Activated CD4-positive, alpha-beta T cell treated with anti-CD3 and anti-CD28 coated beads, Interleukin-2, amount 50 U/mL, for 16 hours (primary cell): ENCODE measurements around the gene ST7.

Experiments
- DNase-seq: peaks from one replicate; pipeline ENCODE4 v3.0.0-alpha.2; 2020

ST7 gene

GRCh38 chr7:117200786-117201458 lies 247.6 kb downstream of the ST7 start:
- DNase-seq: no peak

GRCh38 chr7:117202511-117202910 lies 249.2 kb downstream of the ST7 start:
- no peak for DNase-seq

- DNase-seq: no peak
Measured at GRCh38 chr7:117203205-117203604, 249.9 kb downstream of the ST7 start.

- no peak for DNase-seq
Measured at GRCh38 chr7:117205873-117206272, 252.6 kb downstream of the ST7 start.

- no peak for DNase-seq
Measured at GRCh38 chr7:117208257-117208656, 255.0 kb downstream of the ST7 start.

GRCh38 chr7:117210397-117210796 lies 257.1 kb downstream of the ST7 start:
- no peak for DNase-seq

- no peak for DNase-seq
Measured at GRCh38 chr7:117210908-117211307, 257.6 kb downstream of the ST7 start.

- no peak for DNase-seq
Measured at GRCh38 chr7:117211614-117212013, 258.3 kb downstream of the ST7 start.

GRCh38 chr7:117212969-117213877 lies 259.9 kb downstream of the ST7 start:
- DNase-seq: peak; percentile 64

GRCh38 chr7:117216010-117216409 lies 262.7 kb downstream of the ST7 start:
- DNase-seq: no peak

GRCh38 chr7:117216436-117217069 lies 263.3 kb downstream of the ST7 start:
- DNase-seq: no peak

- no peak for DNase-seq
Measured at GRCh38 chr7:117217106-117218035, 264.1 kb downstream of the ST7 start.

GRCh38 chr7:117218700-117219099 lies 265.4 kb downstream of the ST7 start:
- no peak for DNase-seq

GRCh38 chr7:117219485-117219884 lies 266.2 kb downstream of the ST7 start:
- DNase-seq: no peak

- DNase-seq: no peak
Measured at GRCh38 chr7:117220836-117221235, 267.5 kb downstream of the ST7 start.

GRCh38 chr7:117225536-117225935 lies 272.2 kb downstream of the ST7 start:
- no peak for DNase-seq

GRCh38 chr7:117227091-117227490 lies 273.8 kb downstream of the ST7 start:
- no peak for DNase-seq

- no peak for DNase-seq
Measured at GRCh38 chr7:117229350-117229749, 276.0 kb downstream of the ST7 start.

- no peak for DNase-seq
Measured at GRCh38 chr7:117230276-117231046, 277.2 kb downstream of the ST7 start.

- no peak for DNase-seq
Measured at GRCh38 chr7:117231047-117231359, 277.7 kb downstream of the ST7 start.

GRCh38 chr7:117237646-117238045 lies 284.3 kb downstream of the ST7 start:
- DNase-seq: no peak

- no peak for DNase-seq
Measured at GRCh38 chr7:117238472-117238871, 285.2 kb downstream of the ST7 start.
